Ovary (tissue), 1 donor: ENCODE measurements around the gene PSMB7.

Experiments used
- EP300 ChIP-seq: sonication (generic); formaldehyde crosslinking; IDR thresholded peaks from one replicate; pipeline ENCODE4 v1.6.1; 2017; ENCODE audit warnings: antibody characterized with exemption
- POLR2A ChIP-seq: fragments of 450-650 bp; IDR thresholded peaks from one replicate; pipeline ENCODE4 v1.6.1; 2017; ENCODE audit warnings: antibody characterized with exemption, mild to moderate bottlenecking, moderate library complexity

DNA sequence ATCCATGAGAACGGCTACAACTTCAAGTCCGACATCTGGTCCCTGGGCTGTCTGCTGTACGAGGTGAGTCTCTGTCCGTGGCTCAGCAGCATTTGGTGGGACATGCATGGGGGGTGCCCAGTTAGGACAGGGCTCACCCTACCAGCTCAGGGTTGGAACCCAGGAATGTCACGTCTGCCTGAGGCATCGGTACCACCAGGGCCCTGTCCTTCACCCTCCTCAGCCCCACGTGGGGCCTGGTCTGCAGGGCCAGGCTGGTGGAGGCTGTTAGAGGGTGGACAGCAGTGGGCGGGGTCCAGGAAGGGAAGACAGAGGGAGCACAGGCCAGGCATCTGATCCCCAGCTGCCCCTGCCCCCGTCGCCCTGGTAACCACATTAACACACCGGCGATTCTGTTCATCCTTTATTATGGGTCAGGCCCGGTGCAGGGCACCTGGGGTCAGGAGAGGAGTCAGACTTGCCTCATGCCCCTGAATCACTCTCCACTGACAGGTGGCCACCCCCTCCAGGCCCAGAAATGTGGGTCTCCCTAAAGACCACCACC, 75.6 kb downstream of the PSMB7 start:
- TF ChIP-seq EP300 (no peak), POLR2A (no peak)
